HUES64 (cell line): ENCODE data around the gene ZNF384. TPM values are rescaled to one million over a fixed set of nuclear protein-coding genes. Genes with fewer than 3 reads are reported as not detected.
A peak's percentile ranks its signal among the peaks of the same experiment; 100 is the strongest.

Source experiments
- H3K27ac ChIP-seq: 2 replicates; pipeline ENCODE4 v1.7.0; 2013; ENCODE audit warnings: low read depth, low read length, inconsistent platforms
- H3K27me3 ChIP-seq: 2 replicates; pipeline ENCODE4 v1.6.1; 2013; ENCODE audit warnings: mild to moderate bottlenecking, low read length; ENCODE audit not compliant: insufficient read depth
- H3K36me3 ChIP-seq: 2 replicates; pipeline ENCODE4 v1.6.1; 2013; ENCODE audit warnings: mild to moderate bottlenecking, low read length; ENCODE audit not compliant: insufficient read depth
- H3K4me1 ChIP-seq: 2 replicates; pipeline ENCODE4 v1.6.1; 2013; ENCODE audit warnings: mild to moderate bottlenecking, low read length, moderate library complexity; ENCODE audit not compliant: insufficient read depth
- H3K4me3 ChIP-seq: 2 replicates; pipeline ENCODE4 v1.5.1; 2013; ENCODE audit warnings: mild to moderate bottlenecking, low read length, moderate library complexity
- H3K9ac ChIP-seq: 2 replicates; pipeline ENCODE4 v1.6.1; 2013; ENCODE audit warnings: mild to moderate bottlenecking, low read depth, low read length
- H3K9me3 ChIP-seq: 2 replicates; pipeline ENCODE4 v1.6.1; 2013; ENCODE audit warnings: low read depth, low read length; ENCODE audit not compliant: insufficient read depth
- WGBS: fragments of 150-250, 120-280 bp; methylation state at CpG from one replicate; pipeline ENCODE4 v1.1.7; 2013; ENCODE audit warnings: missing lambda C conversion rate; 5-methylcytosine and 5-hydroxymethylcytosine counted together
- polyA plus RNA-seq, 2 experiments: library from polyadenylated mRNA; stranded (reverse); fragments of 50-300 nt; gene quantifications; one replicate each; pipeline ENCODE4 v1.2.3, GENCODE V29; 2013

The ZNF384 gene
- polyA plus RNA-seq (2013, experiment 1 of 2): 46.0 TPM
- polyA plus RNA-seq (2013, experiment 2 of 2): 48.6 TPM

DNA sequence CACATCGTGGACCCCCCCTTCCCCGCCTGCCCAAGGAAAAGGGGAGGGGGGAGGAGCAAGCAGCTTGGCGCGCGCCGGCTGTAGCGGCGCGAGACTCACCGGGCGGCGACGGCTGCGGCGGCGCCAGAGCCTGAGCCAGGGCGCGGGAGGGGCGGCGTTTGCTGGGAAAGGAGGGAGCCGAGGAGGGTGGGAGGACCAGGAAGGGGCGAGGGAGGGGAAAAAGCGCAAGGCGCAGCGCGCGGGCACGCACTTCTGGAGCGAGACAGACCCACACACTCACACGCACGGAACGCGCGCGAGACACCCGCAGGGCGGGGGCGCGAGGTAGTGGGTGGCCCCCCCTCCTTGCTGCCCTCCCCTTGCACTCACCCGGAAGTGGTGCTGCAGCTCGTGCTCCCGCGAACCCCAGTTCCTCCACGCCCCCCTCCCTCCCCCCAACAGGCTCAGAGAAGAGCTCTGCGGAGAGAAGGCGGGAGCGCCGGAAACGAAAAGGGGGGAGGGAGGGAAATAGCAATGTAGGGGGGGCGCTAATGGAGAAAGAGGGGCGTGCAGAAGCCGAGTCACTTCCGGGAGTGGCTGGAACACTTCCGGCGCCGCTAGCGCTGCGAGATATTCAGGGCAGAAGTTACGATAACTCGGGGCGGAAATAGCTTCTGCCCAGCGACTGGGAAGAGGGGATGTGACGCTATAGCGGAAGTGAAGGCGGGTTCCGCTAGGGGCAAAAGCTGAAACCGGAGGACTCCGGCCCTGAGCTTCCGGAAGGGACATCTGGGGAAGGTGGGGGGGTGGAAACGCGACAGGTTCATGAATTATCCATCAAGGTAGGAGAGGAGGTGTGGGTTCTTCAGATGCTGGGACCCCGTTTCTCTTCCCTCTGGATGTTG, at the start of gene ZNF384:
ZNF384 (minus strand) TSS at position 377 of the 884 bp plus-strand sequence. CDS start 9,855 bp downstream, outside the sequence.
- Histone ChIP-seq H3K36me3 (peaks cover 13% of the 10 kb centered on the region), H3K9ac (peak within 1 kb of the TSS; percentile 97), H3K9me3 (no peaks in the 10 kb centered on the region), H3K27me3 (no peaks in the 10 kb centered on the region), H3K4me3 (peak within 1 kb of the TSS; percentile 84), H3K27ac (peak within 1 kb of the TSS; percentile 99), H3K4me1 (peaks cover 12% of the 10 kb centered on the region; the same call in 1 of the 2 replicates)
- under 1% methylated on average over 69 of the region's 72 CpGs for WGBS

DNA sequence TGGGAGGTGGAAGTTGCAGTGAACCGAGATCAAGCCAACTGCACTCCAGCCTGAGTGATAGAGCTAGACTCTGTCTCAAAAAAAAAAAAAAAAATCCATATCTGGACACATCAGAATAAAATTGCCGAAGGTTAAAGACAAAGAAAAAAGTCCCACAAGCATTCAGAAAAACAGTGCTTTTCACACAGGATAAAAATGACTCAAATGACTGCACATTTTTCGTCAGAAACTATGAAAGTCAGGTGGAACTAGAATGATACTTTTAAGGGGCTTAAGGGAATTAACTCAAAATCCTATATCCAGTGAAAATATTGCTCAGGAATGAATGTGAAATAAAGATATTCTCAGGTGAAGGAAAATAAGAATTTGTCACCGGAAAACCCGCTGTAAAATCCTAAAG, 47.6 kb upstream of the ZNF384 start:
- no peaks in the 10 kb centered on the region for H3K27me3 ChIP-seq
- H3K27ac ChIP-seq: no peak overlapping the region
- H3K36me3 ChIP-seq: 0 out of 2 replicates have a peak, but pooled peaks cover 3% of the 10 kb centered on the region
- H3K9ac ChIP-seq: no peak overlapping the region
- H3K4me1 ChIP-seq: peaks cover 4% of the 10 kb centered on the region; the same call in 1 of the 2 replicates
- H3K9me3 ChIP-seq: no peaks in the 10 kb centered on the region
- no peak overlapping the region for H3K4me3 ChIP-seq
- 96% methylated on average over 4 of the region's 5 CpGs for WGBS

GRCh38 chr12:6735448-6736191, 46.4 kb upstream of the ZNF384 start:
- no peaks in the 10 kb centered on the region for H3K9me3 ChIP-seq
- no peak overlapping the region for H3K4me3 ChIP-seq
- peak overlapping the region; percentile 40; the same call in 1 of the 2 replicates for H3K27ac ChIP-seq
- peaks cover 4% of the 10 kb centered on the region; the same call in 1 of the 2 replicates for H3K4me1 ChIP-seq
- WGBS: 56% methylated on average over 8 of the region's 8 CpGs
- peaks cover 12% of the 10 kb centered on the region for H3K36me3 ChIP-seq
- H3K9ac ChIP-seq: no peak overlapping the region
- H3K27me3 ChIP-seq: no peaks in the 10 kb centered on the region

DNA sequence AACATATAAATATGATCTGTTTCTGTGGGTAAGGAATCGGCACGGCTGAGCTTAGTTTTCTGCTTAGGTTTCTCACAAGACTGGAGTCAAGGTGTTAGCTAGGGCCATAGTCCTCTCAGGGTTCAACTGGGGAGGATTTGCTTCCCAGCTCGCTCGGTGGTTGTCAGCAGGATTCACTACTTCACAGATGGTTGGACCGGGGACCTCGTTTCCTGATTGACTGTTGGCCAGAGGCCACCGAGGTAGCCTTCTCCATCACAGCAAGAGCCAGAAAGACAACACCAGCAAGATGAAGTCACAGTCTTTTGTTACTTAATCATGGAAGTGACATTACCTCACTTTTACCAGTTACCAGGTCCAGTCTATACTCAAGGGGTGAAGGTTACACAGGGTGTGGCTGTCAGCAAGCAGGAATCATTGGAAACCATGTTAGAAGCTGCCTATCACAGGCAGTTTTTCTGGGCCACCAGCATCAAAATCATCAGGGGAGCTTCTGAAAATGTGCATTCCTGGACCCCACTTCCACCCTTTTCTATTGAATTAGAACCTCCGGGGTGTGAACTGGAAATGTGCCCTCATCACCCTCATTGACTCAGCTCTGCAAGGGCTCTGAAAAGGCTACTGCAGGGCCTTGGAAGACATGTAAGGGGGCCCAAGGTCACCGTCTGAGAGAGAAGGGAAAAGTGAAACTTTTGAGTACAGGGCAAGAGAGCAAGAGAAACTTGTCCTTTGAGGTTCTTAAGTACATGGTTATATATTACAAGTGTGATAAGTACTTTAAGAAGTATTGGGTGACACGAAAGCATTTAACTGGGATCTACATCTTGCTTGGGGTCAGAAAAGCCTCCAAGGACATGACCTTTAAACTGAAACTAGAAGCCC, 45.6 kb upstream of the ZNF384 start:
- Histone ChIP-seq H3K9ac (no peak overlapping the region), H3K36me3 (peaks cover 21% of the 10 kb centered on the region), H3K9me3 (no peaks in the 10 kb centered on the region), H3K4me1 (peaks cover 4% of the 10 kb centered on the region; the same call in 1 of the 2 replicates), H3K4me3 (no peak overlapping the region), H3K27me3 (no peaks in the 10 kb centered on the region), H3K27ac (no peak overlapping the region)
- WGBS: 94% methylated on average over 10 of the region's 10 CpGs

DNA sequence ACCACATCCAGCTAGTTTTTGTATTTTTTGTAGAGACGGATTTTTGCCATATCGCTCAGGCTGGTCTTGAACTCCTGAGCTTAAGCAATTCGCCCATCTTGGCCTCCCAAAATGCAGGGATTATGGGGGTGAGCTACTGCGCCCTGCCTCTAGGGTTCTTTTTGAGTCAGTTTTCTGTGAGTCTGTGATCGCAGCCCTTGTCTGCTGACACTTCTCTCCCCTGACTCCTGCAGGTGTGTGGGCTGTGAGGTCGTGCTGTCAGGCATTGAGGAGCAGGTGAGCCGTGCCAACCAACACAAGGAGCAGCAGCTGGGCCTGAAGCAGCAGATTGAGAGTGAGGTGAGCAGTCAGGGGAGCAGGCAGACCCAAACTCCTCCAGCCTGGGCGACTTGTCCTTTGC, 41.0 kb upstream of the ZNF384 start:
- Histone ChIP-seq H3K4me3 (no peak overlapping the region), H3K4me1 (no peaks in the 10 kb centered on the region), H3K27me3 (no peaks in the 10 kb centered on the region), H3K9ac (no peak overlapping the region), H3K27ac (no peak overlapping the region), H3K9me3 (no peaks in the 10 kb centered on the region), H3K36me3 (peaks cover 45% of the 10 kb centered on the region)
- WGBS: 94% methylated on average over 8 of the region's 8 CpGs

DNA sequence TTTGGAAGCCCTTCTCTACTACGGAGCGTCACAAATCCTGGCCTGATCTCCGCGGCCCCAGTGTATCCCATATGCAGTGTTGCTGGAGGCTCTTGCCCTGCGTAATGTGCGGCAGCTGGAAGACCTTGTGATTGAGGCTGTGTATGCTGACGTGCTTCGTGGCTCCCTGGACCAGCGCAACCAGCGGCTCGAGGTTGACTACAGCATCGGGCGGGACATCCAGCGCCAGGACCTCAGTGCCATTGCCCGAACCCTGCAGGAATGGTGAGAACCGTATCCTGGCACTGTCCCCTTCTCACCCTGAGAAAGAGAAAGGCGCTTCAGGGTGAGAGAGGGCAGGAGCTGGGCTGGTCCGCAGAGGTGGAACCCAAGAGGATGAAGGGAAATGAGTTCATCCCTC, 40.0 kb upstream of the ZNF384 start:
- Histone ChIP-seq H3K27me3 (no peaks in the 10 kb centered on the region), H3K9me3 (no peaks in the 10 kb centered on the region), H3K4me3 (no peak overlapping the region), H3K9ac (no peak overlapping the region), H3K4me1 (no peaks in the 10 kb centered on the region; the same call in 1 of the 2 replicates), H3K36me3 (peaks cover 45% of the 10 kb centered on the region), H3K27ac (no peak overlapping the region)
- WGBS: 95% methylated on average over 18 of the region's 18 CpGs

- Histone ChIP-seq H3K9me3 (no peaks in the 10 kb centered on the region), H3K36me3 (peaks cover 30% of the 10 kb centered on the region), H3K27ac (no peak overlapping the region), H3K4me1 (no peaks in the 10 kb centered on the region; the same call in 1 of the 2 replicates), H3K27me3 (no peaks in the 10 kb centered on the region; the same call in 1 of the 2 replicates), H3K4me3 (no peak overlapping the region), H3K9ac (no peak overlapping the region)
- WGBS: 92% methylated on average over 7 of the region's 7 CpGs
Measured at GRCh38 chr12:6725350-6725749, 36.2 kb upstream of the ZNF384 start.

- WGBS: 22% methylated on average over 10 of the region's 10 CpGs
- Histone ChIP-seq H3K36me3 (peaks cover 21% of the 10 kb centered on the region), H3K27ac (peak overlapping the region; percentile 84), H3K9ac (peak overlapping the region; percentile 79), H3K27me3 (no peaks in the 10 kb centered on the region; the same call in 1 of the 2 replicates), H3K9me3 (no peaks in the 10 kb centered on the region), H3K4me3 (peak overlapping the region; percentile 70), H3K4me1 (no peaks in the 10 kb centered on the region; the same call in 1 of the 2 replicates)
Measured at GRCh38 chr12:6724409-6724797, 35.2 kb upstream of the ZNF384 start.

- H3K27ac ChIP-seq: peak within 1 kb of the TSS; percentile 84
- H3K9ac ChIP-seq: peak within 1 kb of the TSS; percentile 79
- peak within 1 kb of the TSS; percentile 70 for H3K4me3 ChIP-seq
- H3K36me3 ChIP-seq: peaks cover 15% of the 10 kb centered on the region
- H3K4me1 ChIP-seq: no peaks in the 10 kb centered on the region; the same call in 1 of the 2 replicates
- no peaks in the 10 kb centered on the region for H3K9me3 ChIP-seq
- under 1% methylated on average over 49 of the region's 49 CpGs for WGBS
- H3K27me3 ChIP-seq: no peaks in the 10 kb centered on the region; the same call in 1 of the 2 replicates
Measured at GRCh38 chr12:6723607-6724408, 34.6 kb upstream of the ZNF384 start, which contains the start of gene COPS7A. Gene COPS7A (plus strand): TSS chr12:6724046. CDS start chr12:6724657, 611 bp downstream.
